Measurements from ENCODE around the gene ZNF792.

GRCh38 chr19:34960940-34961679 lies 2.9 kb downstream of the ZNF792 start:
- TF ChIP-seq CTCF (IDR thresholded peaks at IDR 0.05) (no peak), POLR2AphosphoS5 (IDR thresholded peaks at IDR 0.05; ENCODE audit: insufficient read depth in 1 of 2, low read depth in 1 of 2) (no peak)

Data from vagina (tissue), 2 donors.